Measurements from ENCODE around the gene NCOA5.

The NCOA5 gene

DNA sequence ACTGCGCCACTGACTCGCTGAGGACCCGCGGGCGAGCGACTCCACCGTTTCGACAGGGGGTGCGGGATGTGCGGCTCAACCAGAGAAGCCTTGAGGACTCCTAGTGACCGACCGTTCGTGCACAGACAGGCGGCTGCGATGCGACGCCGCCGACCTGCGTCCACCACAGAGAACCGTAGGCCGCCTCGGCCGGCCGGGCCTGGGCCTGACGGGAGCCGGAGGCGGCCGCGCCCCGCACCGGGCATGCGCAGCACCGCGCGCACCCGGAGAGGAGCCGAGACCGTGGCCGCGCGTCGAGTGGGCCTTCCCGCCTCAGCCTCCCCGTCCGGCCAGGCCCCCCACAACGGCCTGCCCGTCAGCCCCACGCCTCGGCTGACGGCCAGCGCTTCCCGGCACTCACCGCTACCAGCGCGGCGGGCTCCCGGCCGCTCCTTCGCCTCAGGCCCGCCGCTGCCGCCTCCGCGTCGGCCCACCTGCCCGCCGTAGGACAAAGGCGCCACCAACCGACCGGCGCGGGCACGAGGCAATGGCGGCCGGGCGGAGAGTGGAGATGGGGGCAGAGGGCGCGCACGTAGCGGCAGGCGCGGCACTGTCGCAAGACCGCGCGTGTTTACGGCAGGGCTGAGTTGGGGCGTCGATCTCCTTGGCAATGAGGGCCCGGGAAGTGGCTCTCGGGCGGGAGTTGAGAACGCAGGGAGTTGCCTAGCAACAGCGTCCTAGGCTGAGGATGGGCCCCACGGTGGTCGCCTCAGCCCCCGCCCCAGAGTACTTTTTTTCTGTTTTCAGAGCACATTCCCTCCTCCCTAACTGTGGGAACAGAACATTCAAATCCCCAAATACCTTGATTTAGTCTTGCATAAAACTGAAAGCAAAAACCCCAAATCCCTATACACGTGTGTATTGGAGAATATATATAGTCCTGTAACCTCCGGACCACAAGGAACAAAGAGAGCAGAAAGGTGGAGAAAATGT lies at the start of gene NCOA5:
TSS of gene NCOA5 (minus strand) at position 546 of the 972 bp plus-strand sequence. CDS start 10,538 bp downstream, outside the sequence.
- peak within 1 kb of the TSS; percentile 66 for H2AFZ ChIP-seq (ENCODE audit: low read length, unreplicated experiment)
- H3K36me3 ChIP-seq (ENCODE audit: insufficient read depth, low read length), result no peaks in the 10 kb centered on the region
- H3K27ac ChIP-seq (ENCODE audit: low read depth, low read length), result peak within 1 kb of the TSS; percentile 91
- no peaks in the 10 kb centered on the region for H3K27me3 ChIP-seq (ENCODE audit: insufficient read depth, low read length)
- H3K4me3 ChIP-seq (ENCODE audit: low read depth, low read length), result peak within 1 kb of the TSS; percentile 98
- H3K4me1 ChIP-seq (ENCODE audit: control insufficient read depth, insufficient read depth, low read length, unreplicated experiment), result peaks cover 29% of the 10 kb centered on the region
- peaks cover 47% of the 10 kb centered on the region for H3K79me2 ChIP-seq (ENCODE audit: control insufficient read depth, insufficient read depth, low read length, unreplicated experiment)

DNA sequence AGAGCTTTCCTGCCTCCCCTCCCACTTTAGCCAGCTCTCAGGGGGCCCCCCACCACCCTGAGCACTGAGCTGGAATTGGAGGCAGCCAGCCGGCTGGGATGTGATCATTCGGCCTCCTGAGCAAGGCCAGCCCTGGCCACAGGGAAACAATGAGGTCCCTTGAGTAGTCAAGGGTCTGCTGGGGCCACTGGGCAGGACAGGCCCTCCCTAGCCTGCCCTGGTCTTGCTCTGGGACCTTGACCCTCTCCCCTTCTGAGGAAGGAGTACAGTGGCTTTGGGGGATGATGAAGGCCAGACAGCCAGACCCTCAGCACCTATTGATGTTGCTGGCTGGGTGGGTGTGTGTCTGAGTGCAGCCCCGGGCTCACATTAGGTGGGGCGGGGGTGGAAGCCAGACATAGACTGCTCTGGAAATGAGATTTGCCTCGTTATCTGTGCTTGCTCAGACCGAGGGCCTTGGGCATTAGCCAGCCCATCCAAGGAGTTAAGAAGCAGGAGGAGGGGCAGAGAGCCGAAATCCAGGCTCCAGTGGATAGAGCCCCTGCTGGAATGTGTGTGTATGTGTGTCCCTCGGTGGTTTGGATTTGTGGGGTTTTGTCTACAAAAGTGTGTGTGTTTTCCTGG lies 49.6 kb upstream of the NCOA5 start:
- Histone ChIP-seq H3K36me3 (ENCODE audit: insufficient read depth, low read length) (no peaks in the 10 kb centered on the region), H3K4me1 (ENCODE audit: control insufficient read depth, insufficient read depth, low read length, unreplicated experiment) (no peaks in the 10 kb centered on the region), H3K4me3 (ENCODE audit: low read depth, low read length) (no peak overlapping the region), H3K27me3 (ENCODE audit: insufficient read depth, low read length) (peaks cover 75% of the 10 kb centered on the region), H2AFZ (ENCODE audit: low read length, unreplicated experiment) (no peak overlapping the region), H3K27ac (ENCODE audit: low read depth, low read length) (no peak overlapping the region), H3K79me2 (ENCODE audit: control insufficient read depth, insufficient read depth, low read length, unreplicated experiment) (no peaks in the 10 kb centered on the region)

DNA sequence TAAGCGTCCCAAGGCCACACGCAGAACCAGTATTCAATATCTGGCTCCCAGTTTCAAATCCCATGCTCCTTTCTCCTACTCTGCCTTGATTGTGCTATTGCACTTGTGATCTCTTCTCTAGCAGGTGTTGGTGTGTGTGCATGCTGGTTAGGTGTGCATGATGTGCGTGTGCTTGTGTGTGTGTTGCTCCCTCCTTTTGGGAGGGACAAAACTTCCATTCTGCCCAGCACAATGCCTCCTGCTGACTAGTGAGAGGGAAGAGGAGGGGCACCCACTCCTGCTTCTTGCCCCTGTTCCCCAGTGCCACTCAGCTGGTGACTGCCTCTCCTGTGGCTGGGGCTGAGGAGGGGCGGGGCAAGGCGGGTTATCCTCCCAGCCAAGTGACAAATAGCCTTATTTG lies 48.1 kb upstream of the NCOA5 start:
- H3K36me3 ChIP-seq (ENCODE audit: insufficient read depth, low read length), result no peaks in the 10 kb centered on the region
- H3K79me2 ChIP-seq (ENCODE audit: control insufficient read depth, insufficient read depth, low read length, unreplicated experiment), result no peaks in the 10 kb centered on the region
- no peak overlapping the region for H3K4me3 ChIP-seq (ENCODE audit: low read depth, low read length)
- no peak overlapping the region for H2AFZ ChIP-seq (ENCODE audit: low read length, unreplicated experiment)
- H3K4me1 ChIP-seq (ENCODE audit: control insufficient read depth, insufficient read depth, low read length, unreplicated experiment), result no peaks in the 10 kb centered on the region
- peaks cover 60% of the 10 kb centered on the region for H3K27me3 ChIP-seq (ENCODE audit: insufficient read depth, low read length)
- H3K27ac ChIP-seq (ENCODE audit: low read depth, low read length), result no peak overlapping the region

DNA sequence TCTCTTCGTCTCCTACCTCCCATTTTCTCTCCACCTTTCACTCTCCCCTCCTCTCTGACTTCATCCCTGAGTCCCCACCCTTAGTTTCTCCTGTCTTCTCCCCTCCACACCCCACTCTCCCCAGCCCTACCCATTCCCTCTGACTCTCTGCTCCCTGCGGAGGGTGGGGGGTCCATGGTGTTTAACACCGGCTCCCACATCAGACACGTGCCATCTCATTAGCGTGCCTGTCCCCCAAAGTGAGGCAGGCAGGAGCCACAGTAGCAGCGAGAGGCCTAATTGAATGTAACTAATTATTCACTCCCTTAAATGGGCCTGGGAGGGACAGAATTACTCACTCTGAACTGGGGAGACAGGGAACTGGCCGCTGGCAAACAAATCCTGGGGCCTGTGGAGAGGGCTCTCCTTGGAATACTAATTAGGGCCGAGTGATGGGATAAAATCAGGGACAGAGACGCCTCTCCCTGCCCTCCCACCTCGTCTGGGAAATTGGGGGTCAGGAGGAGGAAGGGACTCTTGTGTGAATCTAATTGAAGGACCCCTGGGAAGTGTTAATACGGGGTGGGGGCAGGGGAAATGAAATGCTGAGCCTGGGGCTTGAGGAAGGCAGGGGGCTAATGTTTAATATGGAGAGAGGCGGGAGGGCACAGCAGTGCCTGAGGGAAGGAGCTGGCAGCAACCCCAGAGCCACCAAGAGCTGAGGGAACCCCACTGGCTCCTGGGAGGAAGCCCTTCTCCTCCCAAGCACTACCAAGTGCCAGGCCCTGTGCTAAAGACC lies 46.3 kb upstream of the NCOA5 start:
- Histone ChIP-seq H3K79me2 (ENCODE audit: control insufficient read depth, insufficient read depth, low read length, unreplicated experiment) (no peaks in the 10 kb centered on the region), H3K4me3 (ENCODE audit: low read depth, low read length) (no peak overlapping the region), H3K36me3 (ENCODE audit: insufficient read depth, low read length) (no peaks in the 10 kb centered on the region), H2AFZ (ENCODE audit: low read length, unreplicated experiment) (no peak overlapping the region), H3K27ac (ENCODE audit: low read depth, low read length) (no peak overlapping the region), H3K4me1 (ENCODE audit: control insufficient read depth, insufficient read depth, low read length, unreplicated experiment) (no peaks in the 10 kb centered on the region), H3K27me3 (ENCODE audit: insufficient read depth, low read length) (peaks cover 52% of the 10 kb centered on the region)

GRCh38 chr20:46134716-46135115 lies 45.0 kb upstream of the NCOA5 start:
- no peaks in the 10 kb centered on the region for H3K36me3 ChIP-seq (ENCODE audit: insufficient read depth, low read length)
- no peaks in the 10 kb centered on the region for H3K4me1 ChIP-seq (ENCODE audit: control insufficient read depth, insufficient read depth, low read length, unreplicated experiment)
- no peak overlapping the region for H2AFZ ChIP-seq (ENCODE audit: low read length, unreplicated experiment)
- no peak overlapping the region for H3K27ac ChIP-seq (ENCODE audit: low read depth, low read length)
- H3K4me3 ChIP-seq (ENCODE audit: low read depth, low read length), result no peak overlapping the region
- peaks cover 51% of the 10 kb centered on the region for H3K27me3 ChIP-seq (ENCODE audit: insufficient read depth, low read length)
- H3K79me2 ChIP-seq (ENCODE audit: control insufficient read depth, insufficient read depth, low read length, unreplicated experiment), result no peaks in the 10 kb centered on the region

- Histone ChIP-seq H3K27me3 (ENCODE audit: insufficient read depth, low read length) (peaks cover 45% of the 10 kb centered on the region), H3K27ac (ENCODE audit: low read depth, low read length) (no peak overlapping the region), H2AFZ (ENCODE audit: low read length, unreplicated experiment) (no peak overlapping the region), H3K36me3 (ENCODE audit: insufficient read depth, low read length) (no peaks in the 10 kb centered on the region), H3K79me2 (ENCODE audit: control insufficient read depth, insufficient read depth, low read length, unreplicated experiment) (no peaks in the 10 kb centered on the region), H3K4me3 (ENCODE audit: low read depth, low read length) (no peak overlapping the region), H3K4me1 (ENCODE audit: control insufficient read depth, insufficient read depth, low read length, unreplicated experiment) (no peaks in the 10 kb centered on the region)
Measured at GRCh38 chr20:46133886-46134654, 44.3 kb upstream of the NCOA5 start.

- no peak overlapping the region for H3K4me3 ChIP-seq (ENCODE audit: low read depth, low read length)
- no peak overlapping the region for H2AFZ ChIP-seq (ENCODE audit: low read length, unreplicated experiment)
- H3K27ac ChIP-seq (ENCODE audit: low read depth, low read length), result no peak overlapping the region
- no peaks in the 10 kb centered on the region for H3K36me3 ChIP-seq (ENCODE audit: insufficient read depth, low read length)
- no peaks in the 10 kb centered on the region for H3K79me2 ChIP-seq (ENCODE audit: control insufficient read depth, insufficient read depth, low read length, unreplicated experiment)
- H3K27me3 ChIP-seq (ENCODE audit: insufficient read depth, low read length), result peaks cover 32% of the 10 kb centered on the region
- H3K4me1 ChIP-seq (ENCODE audit: control insufficient read depth, insufficient read depth, low read length, unreplicated experiment), result no peaks in the 10 kb centered on the region
Measured at GRCh38 chr20:46132705-46133120, 43.0 kb upstream of the NCOA5 start.

DNA sequence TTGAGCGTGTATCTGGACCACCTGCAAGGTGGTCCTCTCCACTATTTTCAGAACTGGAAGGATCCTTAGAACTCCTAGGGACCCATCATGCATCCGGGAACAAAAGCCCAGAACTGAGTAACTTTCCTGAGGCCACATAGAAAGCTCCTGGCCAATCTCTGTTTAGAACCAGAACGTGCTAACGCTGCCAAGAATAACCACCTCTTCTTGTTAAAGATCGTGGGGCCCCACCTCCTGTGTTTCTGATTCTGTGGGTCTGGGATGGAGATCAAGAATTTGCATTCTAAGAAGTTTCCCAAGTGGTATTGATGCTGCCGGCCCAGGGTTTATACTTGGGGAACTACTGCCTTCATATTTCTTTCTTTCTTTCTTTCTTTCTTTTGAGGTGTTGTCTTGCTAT lies 41.6 kb upstream of the NCOA5 start:
- Histone ChIP-seq H2AFZ (ENCODE audit: low read length, unreplicated experiment) (no peak overlapping the region), H3K79me2 (ENCODE audit: control insufficient read depth, insufficient read depth, low read length, unreplicated experiment) (no peaks in the 10 kb centered on the region), H3K36me3 (ENCODE audit: insufficient read depth, low read length) (no peaks in the 10 kb centered on the region), H3K4me3 (ENCODE audit: low read depth, low read length) (no peak overlapping the region), H3K27ac (ENCODE audit: low read depth, low read length) (no peak overlapping the region), H3K27me3 (ENCODE audit: insufficient read depth, low read length) (peaks cover 23% of the 10 kb centered on the region), H3K4me1 (ENCODE audit: control insufficient read depth, insufficient read depth, low read length, unreplicated experiment) (no peaks in the 10 kb centered on the region)

- H2AFZ ChIP-seq (ENCODE audit: low read length, unreplicated experiment), result no peak overlapping the region
- no peaks in the 10 kb centered on the region for H3K79me2 ChIP-seq (ENCODE audit: control insufficient read depth, insufficient read depth, low read length, unreplicated experiment)
- H3K27ac ChIP-seq (ENCODE audit: low read depth, low read length), result no peak overlapping the region
- H3K4me3 ChIP-seq (ENCODE audit: low read depth, low read length), result no peak overlapping the region
- H3K27me3 ChIP-seq (ENCODE audit: insufficient read depth, low read length), result peaks cover 23% of the 10 kb centered on the region
- H3K4me1 ChIP-seq (ENCODE audit: control insufficient read depth, insufficient read depth, low read length, unreplicated experiment), result no peaks in the 10 kb centered on the region
- H3K36me3 ChIP-seq (ENCODE audit: insufficient read depth, low read length), result 0 out of 2 replicates have a peak, but pooled peaks cover 2% of the 10 kb centered on the region
Measured at GRCh38 chr20:46130534-46130933, 40.8 kb upstream of the NCOA5 start.

- no peaks in the 10 kb centered on the region for H3K79me2 ChIP-seq (ENCODE audit: control insufficient read depth, insufficient read depth, low read length, unreplicated experiment)
- H3K27me3 ChIP-seq (ENCODE audit: insufficient read depth, low read length), result peaks cover 23% of the 10 kb centered on the region
- no peak overlapping the region for H2AFZ ChIP-seq (ENCODE audit: low read length, unreplicated experiment)
- no peak overlapping the region for H3K4me3 ChIP-seq (ENCODE audit: low read depth, low read length)
- 0 out of 2 replicates have a peak, but pooled peaks cover 3% of the 10 kb centered on the region for H3K36me3 ChIP-seq (ENCODE audit: insufficient read depth, low read length)
- no peak overlapping the region for H3K27ac ChIP-seq (ENCODE audit: low read depth, low read length)
- no peaks in the 10 kb centered on the region for H3K4me1 ChIP-seq (ENCODE audit: control insufficient read depth, insufficient read depth, low read length, unreplicated experiment)
Measured at GRCh38 chr20:46129955-46130481, 40.3 kb upstream of the NCOA5 start.
